CD8-positive, alpha-beta memory T cell (primary cell): ENCODE results near the gene NFIC. TPM values are rescaled to one million over a fixed set of nuclear protein-coding genes. Genes with fewer than 3 reads are reported as not detected.
"Not testable (repeated sequence)": the region's sequence is repeated elsewhere in the genome, so short reads cannot be mapped to it uniquely, and the experiment has no call there.

Source experiments
- CTCF ChIA-PET: fragments of 350-600 bp; sonication (Branson Sonifier 250); formaldehyde crosslinking; loops from one replicate; lab custom pipeline; 2021; ENCODE audit warnings: antibody characterized with exemption; lab: Charles Lee
- POLR2A ChIA-PET: fragments of 350-600 bp; sonication (Branson Sonifier 250); formaldehyde crosslinking; loops from one replicate; lab custom pipeline; 2021; ENCODE audit warnings: antibody characterized with exemption; lab: Charles Lee
- DNase-seq, 5 donors: peaks; one replicate each; pipeline versions ENCODE4 v3.0.0 to v3.0.0-alpha.2; 2020 to 2022; ENCODE audit warnings: mixed read lengths in 1 of 5
- H3K27ac ChIP-seq: one replicate; pipeline ENCODE4 v1.7.0; 2013; ENCODE audit warnings: low read depth, mild to moderate bottlenecking, low read length, moderate library complexity
- H3K27me3 ChIP-seq: 2 replicates; pipeline ENCODE4 v1.7.0; 2013; ENCODE audit warnings: low read length, mild to moderate bottlenecking; ENCODE audit not compliant: insufficient read depth, poor library complexity, severe bottlenecking
- H3K36me3 ChIP-seq: 2 replicates; pipeline ENCODE4 v1.7.0; 2013; ENCODE audit warnings: mild to moderate bottlenecking, low read length, moderate library complexity; ENCODE audit not compliant: insufficient read depth
- H3K4me1 ChIP-seq: 2 replicates; pipeline ENCODE4 v1.7.0; 2013; ENCODE audit warnings: mild to moderate bottlenecking, low read length, moderate library complexity; ENCODE audit not compliant: insufficient read depth
- H3K4me3 ChIP-seq: 2 replicates; pipeline ENCODE4 v1.7.0; 2013; ENCODE audit warnings: mild to moderate bottlenecking, low read length
- H3K9me3 ChIP-seq: 2 replicates; pipeline ENCODE4 v1.7.0; 2013; ENCODE audit warnings: mild to moderate bottlenecking, low read length
- H3K27ac Mint-ChIP-seq, 8 donors: one replicate each; pipeline ENCODE4 v1.8.0; 2020 to 2021; ENCODE audit warnings: mixed read lengths in 8 of 8, mild to moderate bottlenecking in 6 of 8, inconsistent platforms in 3 of 8, moderate library complexity in 3 of 8
- H3K27me3 Mint-ChIP-seq, 2 donors: one replicate each; pipeline ENCODE4 v1.8.0; 2020 to 2021; ENCODE audit warnings: mixed read lengths in 2 of 2, mild to moderate bottlenecking in 1 of 2, moderate library complexity in 1 of 2
- H3K36me3 Mint-ChIP-seq, 3 donors: one replicate each; pipeline ENCODE4 v1.8.0; 2020 to 2021; ENCODE audit warnings: mixed read lengths in 3 of 3, inconsistent platforms in 1 of 3, mild to moderate bottlenecking in 1 of 3
- H3K4me1 Mint-ChIP-seq, 3 donors: one replicate each; pipeline ENCODE4 v1.8.0; 2020 to 2021; ENCODE audit warnings: mixed read lengths in 3 of 3, inconsistent platforms in 1 of 3, mild to moderate bottlenecking in 1 of 3
- H3K4me3 Mint-ChIP-seq, 7 donors: one replicate each; pipeline ENCODE4 v1.8.0; 2020 to 2021; ENCODE audit warnings: mixed read lengths in 7 of 7, mild to moderate bottlenecking in 6 of 7, moderate library complexity in 4 of 7, inconsistent platforms in 2 of 7
- H3K9me3 Mint-ChIP-seq, 5 donors: one replicate each; pipeline ENCODE4 v1.8.0; 2020 to 2022; ENCODE audit warnings: mixed read lengths in 5 of 5, mild to moderate bottlenecking in 3 of 5, moderate library complexity in 2 of 5, inconsistent platforms in 1 of 5
- polyA plus RNA-seq: library from polyadenylated mRNA; unstranded; fragments of 300-500 nt; fragmentation: Illumina TruSeq; gene quantifications from one replicate; pipeline ENCODE4 v1.2.3, GENCODE V29; 2021
- total RNA-seq, 2 experiments: library from RNA; stranded (reverse); gene quantifications; one replicate each; pipeline ENCODE4 v1.2.3, GENCODE V29; 2021

The NFIC gene
- total and polyA plus RNA-seq, 3 experiments from 2014 or later: 16.1 to 19.4 (median 17.8) TPM

- no peaks in the 10 kb centered on the region for H3K36me3 ChIP-seq
- no peak for DNase-seq
- Mint-ChIP-seq H3K4me1 (peaks cover 4% of the 10 kb centered on the region in 3 donors), H3K9me3 (no peaks in the 10 kb centered on the region), H3K36me3 (no peaks in the 10 kb centered on the region), H3K4me3 (no peak overlapping the region), H3K27ac (no peak overlapping the region), H3K27me3 (peaks cover 0 to 10% of the 10 kb centered on the region in 2 donors)
- H3K4me1 ChIP-seq: peaks cover 5% of the 10 kb centered on the region
- no peaks in the 10 kb centered on the region for H3K9me3 ChIP-seq
- no peak overlapping the region for H3K4me3 ChIP-seq
- ChIA-PET POLR2A (interaction anchor here (0.6 kb wide), 1 partner anchor 12 kb away, joined by 9 read pairs; no protein-coding TSS in a partner anchor), CTCF (no interaction called here)
- no peaks in the 10 kb centered on the region for H3K27me3 ChIP-seq
- no peak overlapping the region for H3K27ac ChIP-seq
These were observed 32.7 kb upstream of the NFIC start for GRCh38 chr19:3333662-3334061.

- H3K27ac ChIP-seq, H3K27me3 Mint-ChIP-seq, H3K36me3 ChIP-seq, H3K36me3 Mint-ChIP-seq, H3K9me3 Mint-ChIP-seq, DNase-seq, H3K4me1 Mint-ChIP-seq, H3K4me1 ChIP-seq, H3K27me3 ChIP-seq, H3K9me3 ChIP-seq, H3K4me3 ChIP-seq, POLR2A ChIA-PET: not testable (repeated sequence)
- Mint-ChIP-seq H3K4me3 (peak overlapping the region in 1 of 7 donors; percentile 32), H3K27ac (peak overlapping the region in 1 of 8 donors; percentile 75)
- CTCF ChIA-PET: interaction anchor here (1.0 kb wide), 1 partner anchor 95 kb away, joined by 4 read pairs; no protein-coding TSS in a partner anchor
These were observed 31.5 kb upstream of the NFIC start for GRCh38 chr19:3334749-3335430.

- Histone ChIP-seq H3K4me3 (no peak overlapping the region), H3K36me3 (no peaks in the 10 kb centered on the region), H3K27ac (no peak overlapping the region), H3K4me1 (peaks cover 9% of the 10 kb centered on the region), H3K27me3 (no peaks in the 10 kb centered on the region), H3K9me3 (no peaks in the 10 kb centered on the region)
- H3K27ac Mint-ChIP-seq: peak overlapping the region in 1 of 8 donors; percentile 75
- no peaks in the 10 kb centered on the region for H3K36me3 Mint-ChIP-seq
- no peak for DNase-seq
- peaks cover 6 to 7% (median 7%) of the 10 kb centered on the region in 3 donors for H3K4me1 Mint-ChIP-seq
- peak overlapping the region in 1 of 7 donors; percentile 18 for H3K4me3 Mint-ChIP-seq
- H3K27me3 Mint-ChIP-seq: peaks cover 0 to 10% of the 10 kb centered on the region in 2 donors
- no peaks in the 10 kb centered on the region for H3K9me3 Mint-ChIP-seq
- ChIA-PET CTCF (interaction anchor here (1.0 kb wide), 1 partner anchor 94 kb away, joined by 4 read pairs; no protein-coding TSS in a partner anchor), POLR2A (interaction anchor here (0.5 kb wide), 1 partner anchor 96 kb away, joined by 6 read pairs; no protein-coding TSS in a partner anchor)
These were observed 30.7 kb upstream of the NFIC start for GRCh38 chr19:3335431-3336350.

- H3K27ac ChIP-seq: no peak overlapping the region
- Mint-ChIP-seq H3K27ac (no peak overlapping the region), H3K4me1 (peaks cover 6 to 7% (median 7%) of the 10 kb centered on the region in 3 donors), H3K27me3 (peaks cover 0 to 10% of the 10 kb centered on the region in 2 donors), H3K4me3 (peak overlapping the region in 1 of 7 donors; percentile 19), H3K9me3 (no peaks in the 10 kb centered on the region), H3K36me3 (no peaks in the 10 kb centered on the region)
- no peaks in the 10 kb centered on the region for H3K27me3 ChIP-seq
- H3K4me3 ChIP-seq: no peak overlapping the region
- no peaks in the 10 kb centered on the region for H3K36me3 ChIP-seq
- ChIA-PET POLR2A (interaction anchor here (0.5 kb wide), 1 partner anchor 95 kb away, joined by 6 read pairs; no protein-coding TSS in a partner anchor), CTCF (no interaction called here)
- no peak for DNase-seq
- no peaks in the 10 kb centered on the region for H3K9me3 ChIP-seq
- H3K4me1 ChIP-seq: peaks cover 9% of the 10 kb centered on the region
These were observed 30.1 kb upstream of the NFIC start for GRCh38 chr19:3336351-3336679.

- ChIA-PET CTCF (interaction anchor here (1.2 kb wide), 1 partner anchor 9 kb away, joined by 4 read pairs; no protein-coding TSS in a partner anchor), POLR2A (no interaction called here)
- no peaks in the 10 kb centered on the region for H3K27me3 ChIP-seq
- H3K4me1 ChIP-seq: peaks cover 9% of the 10 kb centered on the region
- no peak for DNase-seq
- no peak overlapping the region for H3K27ac ChIP-seq
- Mint-ChIP-seq H3K9me3 (no peaks in the 10 kb centered on the region), H3K4me1 (peaks cover 6 to 7% (median 7%) of the 10 kb centered on the region in 3 donors), H3K27me3 (peaks cover 0 to 10% of the 10 kb centered on the region in 2 donors), H3K27ac (no peak overlapping the region), H3K4me3 (no peak overlapping the region), H3K36me3 (no peaks in the 10 kb centered on the region)
- no peaks in the 10 kb centered on the region for H3K36me3 ChIP-seq
- no peak overlapping the region for H3K4me3 ChIP-seq
- H3K9me3 ChIP-seq: no peaks in the 10 kb centered on the region
These were observed 29.5 kb upstream of the NFIC start for GRCh38 chr19:3336680-3337523.

GRCh38 chr19:3338541-3339181 is 27.7 kb upstream of the NFIC start:
- DNase-seq: peak; percentile 47 to 77 (median 59)
- Mint-ChIP-seq H3K9me3 (no peaks in the 10 kb centered on the region), H3K27me3 (peaks cover 0 to 10% of the 10 kb centered on the region in 2 donors), H3K4me3 (peak overlapping the region in 6 of 7 donors; percentile 56 to 76 (median 62)), H3K27ac (peak overlapping the region; percentile 17 to 88 (median 74)), H3K36me3 (no peaks in the 10 kb centered on the region), H3K4me1 (peaks cover 6 to 10% (median 7%) of the 10 kb centered on the region in 3 donors)
- no peaks in the 10 kb centered on the region for H3K36me3 ChIP-seq
- peak overlapping the region; percentile 43 for H3K27ac ChIP-seq
- ChIA-PET CTCF (interaction anchor here (0.7 to 1.2 kb wide), 4 partner anchors 11 to 102 kb away, joined by 3 to 5 read pairs (median 4); no protein-coding TSS in a partner anchor), POLR2A (no interaction called here)
- peak overlapping the region; percentile 63 for H3K4me3 ChIP-seq
- no peaks in the 10 kb centered on the region for H3K27me3 ChIP-seq
- H3K4me1 ChIP-seq: peaks cover 9% of the 10 kb centered on the region
- no peaks in the 10 kb centered on the region for H3K9me3 ChIP-seq

GRCh38 chr19:3340340-3340739 is 26.0 kb upstream of the NFIC start:
- Mint-ChIP-seq H3K36me3 (no peaks in the 10 kb centered on the region), H3K4me3 (no peak overlapping the region), H3K27ac (no peak overlapping the region), H3K4me1 (peaks cover 6 to 12% (median 7%) of the 10 kb centered on the region in 3 donors), H3K27me3 (peaks cover 0 to 10% of the 10 kb centered on the region in 2 donors), H3K9me3 (no peaks in the 10 kb centered on the region)
- no peaks in the 10 kb centered on the region for H3K27me3 ChIP-seq
- H3K27ac ChIP-seq: no peak overlapping the region
- POLR2A ChIA-PET: interaction anchor here (0.6 kb wide), 1 partner anchor 1868 kb away, joined by 5 read pairs; no protein-coding TSS in a partner anchor
- no peak for DNase-seq
- H3K9me3 ChIP-seq: no peaks in the 10 kb centered on the region
- no peaks in the 10 kb centered on the region for H3K36me3 ChIP-seq
- H3K4me3 ChIP-seq: no peak overlapping the region
- H3K4me1 ChIP-seq: peaks cover 9% of the 10 kb centered on the region
- CTCF ChIA-PET: interaction anchor here (1.2 to 1.3 kb wide), 2 partner anchors 11 to 89 kb away, joined by 3 read pairs; no protein-coding TSS in a partner anchor
